Type B pancreatic cell (in vitro differentiated cells): ENCODE data around the gene ATP12A. TPM values are rescaled to one million over a fixed set of nuclear protein-coding genes. Genes with fewer than 3 reads are reported as not detected.
A peak's percentile ranks its signal among the peaks of the same experiment; 100 is the strongest.

ENCODE experiments used
- DNase-seq: peaks from one replicate; pipeline ENCODE4 v3.0.0; 2021; ENCODE audit warnings: mixed read lengths; ENCODE audit not compliant: unreplicated experiment; ENCODE audit errors: extremely low spot score
- H3K27ac Mint-ChIP-seq: 2 replicates; pipeline ENCODE4 v1.8.0; 2021; ENCODE audit warnings: mild to moderate bottlenecking, mixed read lengths
- H3K27me3 Mint-ChIP-seq: 2 replicates; pipeline ENCODE4 v1.8.0; 2021; ENCODE audit warnings: mixed read lengths
- H3K36me3 Mint-ChIP-seq: 2 replicates; pipeline ENCODE4 v1.8.0; 2021; ENCODE audit warnings: mixed read lengths
- H3K4me1 Mint-ChIP-seq: one replicate; pipeline ENCODE4 v1.8.0; 2021; ENCODE audit warnings: mixed read lengths; ENCODE audit not compliant: unreplicated experiment
- H3K4me3 Mint-ChIP-seq: 2 replicates; pipeline ENCODE4 v1.8.0; 2021; ENCODE audit warnings: mild to moderate bottlenecking, mixed read lengths
- H3K9me3 Mint-ChIP-seq: 2 replicates; pipeline ENCODE4 v1.8.0; 2021; ENCODE audit warnings: mixed read lengths
- CTCF ChIP-seq: fragments of 200-600 bp; sonication (generic); conservative IDR thresholded peaks from 2 replicates; pipeline ENCODE4 v1.5.0; 2021; ENCODE audit warnings: antibody characterized with exemption, mild to moderate bottlenecking
- total RNA-seq: library from RNA; stranded (reverse); gene quantifications from 2 replicates; pipeline ENCODE4 v1.2.1, GENCODE V29; 2021; ENCODE audit warnings: low replicate concordance

Gene ATP12A
- total RNA-seq, 1 donor from 2014 or later = 19.0 TPM

- no peaks in the 10 kb centered on the region for H3K9me3 Mint-ChIP-seq
- peaks cover 8% of the 10 kb centered on the region for H3K4me1 Mint-ChIP-seq
- H3K36me3 Mint-ChIP-seq = no peaks in the 10 kb centered on the region
- peaks cover 47% of the 10 kb centered on the region for H3K27me3 Mint-ChIP-seq
- no peak for TF ChIP-seq CTCF
- H3K27ac Mint-ChIP-seq = no peak overlapping the region
- no peak overlapping the region for H3K4me3 Mint-ChIP-seq
- DNase-seq = no peak
These were observed 62.1 kb downstream of the ATP12A start for GRCh38 chr13:24742294-24742693.

- H3K27ac Mint-ChIP-seq = no peak overlapping the region
- H3K4me3 Mint-ChIP-seq = no peak overlapping the region
- no peaks in the 10 kb centered on the region for H3K36me3 Mint-ChIP-seq
- H3K4me1 Mint-ChIP-seq = peaks cover 8% of the 10 kb centered on the region
- no peaks in the 10 kb centered on the region for H3K9me3 Mint-ChIP-seq
- no peak for TF ChIP-seq CTCF
- H3K27me3 Mint-ChIP-seq = peaks cover 54% of the 10 kb centered on the region
- DNase-seq = no peak
These were observed 62.8 kb downstream of the ATP12A start for GRCh38 chr13:24742977-24743376.

GRCh38 chr13:24744247-24744646, 64.0 kb downstream of the ATP12A start:
- DNase-seq = no peak

GRCh38 chr13:24745516-24745860, 65.3 kb downstream of the ATP12A start:
- Mint-ChIP-seq H3K27me3 (peaks cover 79% of the 10 kb centered on the region), H3K4me3 (peak overlapping the region; percentile 39), H3K36me3 (no peaks in the 10 kb centered on the region), H3K4me1 (peaks cover 8% of the 10 kb centered on the region), H3K9me3 (no peaks in the 10 kb centered on the region), H3K27ac (no peak overlapping the region)
- no peak for DNase-seq
- no peak for TF ChIP-seq CTCF

More at GRCh38 chr13:24744247-24744646, 64.0 kb downstream of the ATP12A start:
- TF ChIP-seq CTCF = no peak
- H3K27ac Mint-ChIP-seq = no peak overlapping the region
- no peaks in the 10 kb centered on the region for H3K36me3 Mint-ChIP-seq
- H3K9me3 Mint-ChIP-seq = no peaks in the 10 kb centered on the region
- peaks cover 66% of the 10 kb centered on the region for H3K27me3 Mint-ChIP-seq
- H3K4me3 Mint-ChIP-seq = no peak overlapping the region
- peaks cover 8% of the 10 kb centered on the region for H3K4me1 Mint-ChIP-seq

- Mint-ChIP-seq H3K4me1 (peaks cover 8% of the 10 kb centered on the region), H3K36me3 (no peaks in the 10 kb centered on the region), H3K9me3 (no peaks in the 10 kb centered on the region), H3K27ac (no peak overlapping the region), H3K4me3 (peak overlapping the region; percentile 54), H3K27me3 (peaks cover 84% of the 10 kb centered on the region)
- TF ChIP-seq CTCF = no peak
- no peak for DNase-seq
These were observed 65.8 kb downstream of the ATP12A start for GRCh38 chr13:24745861-24746617.
